Thyroid gland (tissue), 4 donors: ENCODE results near the gene GID8. TPM values are rescaled to one million over a fixed set of nuclear protein-coding genes. Genes with fewer than 3 reads are reported as not detected.
"Not testable (repeated sequence)": the region's sequence is repeated elsewhere in the genome, so short reads cannot be mapped to it uniquely, and the experiment has no call there.

Experiments used
- DNase-seq, 2 donors: peaks; one replicate each; pipeline ENCODE4 v3.0.0-alpha.2; 2019
- H3K27ac ChIP-seq, 3 donors: fragments of 200-600 bp; sonication (generic); 1 replicate in 2 of 3; 2 replicates in 1 of 3; pipeline ENCODE4 v1.5.1; 2016 to 2019; ENCODE audit warnings: mild to moderate bottlenecking in 1 of 3, moderate library complexity in 1 of 3
- H3K27me3 ChIP-seq: fragments of 200-600 bp; sonication (generic); one replicate; pipeline ENCODE4 v1.5.1; 2019
- H3K36me3 ChIP-seq, 2 donors: fragments of 200-600 bp; sonication (generic); one replicate each; pipeline ENCODE4 v1.5.1; 2016 to 2019
- H3K4me1 ChIP-seq, 2 donors: fragments of 200-600 bp; sonication (generic); one replicate each; pipeline ENCODE4 v1.5.1; 2017 to 2019
- H3K4me3 ChIP-seq, 3 donors: fragments of 200-600 bp; sonication (generic); replicated peaks in 1 of 3; 1 replicate in 2 of 3; 2 replicates in 1 of 3; pipeline ENCODE4 v1.5.1; 2016; ENCODE audit warnings: mild to moderate bottlenecking in 1 of 3
- H3K9me3 ChIP-seq: fragments of 200-600 bp; sonication (generic); one replicate; pipeline ENCODE4 v1.5.1; 2017
- CTCF ChIP-seq, 6 experiments: fragments of 200-600 bp in 3 of 6; fragments of 450-650 bp in 3 of 6; sonication (generic) in 3 of 6; IDR thresholded peaks; one replicate each; pipeline ENCODE4 v1.5.1; 2016 to 2019; ENCODE audit warnings: antibody characterized with exemption in 6 of 6, mild to moderate bottlenecking in 2 of 6, inconsistent platforms in 1 of 6, moderate library complexity in 1 of 6
- POLR2A ChIP-seq, 2 donors: fragments of 450-650 bp; IDR thresholded peaks; one replicate each; pipeline ENCODE4 v1.6.1; 2017; ENCODE audit warnings: antibody characterized with exemption in 2 of 2, mild to moderate bottlenecking in 2 of 2, moderate library complexity in 1 of 2
- WGBS, 2 donors: methylation state at CpG; one replicate each; pipeline ENCODE4 v1.1.5; 2017; 5-methylcytosine and 5-hydroxymethylcytosine counted together
- intact Hi-C: fragments of 100-400 bp; cut with DNase I; formaldehyde crosslinking; loops from one replicate; pipeline ENCODE4 v1.15.1; 2023
- total RNA-seq, 4 donors: library from RNA; depleted of rRNA; stranded (reverse); fragments of >200 nt; gene quantifications; one replicate each; pipeline ENCODE4 v1.2.3, GENCODE V29; 2016

GID8 gene
- total RNA-seq, 4 donors from 2014 or later = 30.3 to 38.5 (median 34.5) TPM

GRCh38 chr20:62921119-62921687, 16.7 kb upstream of the GID8 start:
- no peak overlapping the region for H3K4me3 ChIP-seq
- intact Hi-C loops = no loop called here
- no peaks in the 10 kb centered on the region for H3K36me3 ChIP-seq
- peaks cover 72 to 85% of the 10 kb centered on the region in 2 donors for H3K4me1 ChIP-seq
- H3K9me3 ChIP-seq = no peaks in the 10 kb centered on the region
- no peaks in the 10 kb centered on the region for H3K27me3 ChIP-seq
- no peak overlapping the region for H3K27ac ChIP-seq
- TF ChIP-seq CTCF (IDR thresholded peaks at IDR 0.05) (peak; percentile 31 to 66 (median 46)), POLR2A (IDR thresholded peaks at IDR 0.05) (no peak)
- peak; percentile 60 to 70 for DNase-seq
- WGBS, 2 donors = 40 to 48% methylated on average over 8 of the region's 8 CpGs

GRCh38 chr20:62922451-62922921, 15.5 kb upstream of the GID8 start:
- DNase-seq = no peak
- TF ChIP-seq POLR2A (IDR thresholded peaks at IDR 0.05) (no peak), CTCF (IDR thresholded peaks at IDR 0.05) (no peak)
- Histone ChIP-seq H3K4me3 (no peak overlapping the region), H3K36me3 (no peaks in the 10 kb centered on the region), H3K9me3 (no peaks in the 10 kb centered on the region), H3K27ac (no peak overlapping the region), H3K27me3 (no peaks in the 10 kb centered on the region), H3K4me1 (peaks cover 70 to 81% of the 10 kb centered on the region in 2 donors)
- intact Hi-C loops = no loop called here
- 81 to 89% methylated on average over 14 of the region's 14 CpGs for WGBS, 2 donors

DNA sequence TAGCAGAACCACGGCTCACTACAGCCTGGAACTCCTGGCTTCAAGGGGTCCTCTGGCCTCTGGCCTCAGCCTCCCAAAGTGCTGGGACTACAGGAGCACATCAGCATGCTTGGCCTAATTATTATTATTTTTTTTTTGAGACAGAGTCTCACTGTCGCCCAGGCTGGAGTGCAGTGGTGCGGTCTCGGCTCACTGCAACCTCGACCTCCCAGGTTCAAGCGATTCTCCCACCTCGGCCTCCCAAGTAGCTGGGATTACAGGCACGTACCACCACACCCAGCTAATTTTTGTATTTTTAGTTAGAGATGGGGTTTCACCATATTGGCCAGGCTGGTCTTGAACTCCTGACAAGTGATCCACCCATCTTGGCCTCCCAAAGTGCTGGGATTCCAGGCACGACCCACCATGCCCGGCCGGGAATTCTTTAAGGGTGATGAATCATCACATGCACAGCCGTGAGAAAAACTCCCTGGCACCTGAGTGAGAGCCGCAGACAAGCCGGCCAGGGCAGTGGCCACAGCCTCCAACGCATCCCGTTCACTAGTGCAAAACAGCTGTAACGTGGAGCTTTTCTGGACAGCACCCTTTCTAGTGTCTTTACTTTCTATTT, 14.8 kb upstream of the GID8 start:
- DNase-seq, intact Hi-C loops, H3K27me3 ChIP-seq, H3K36me3 ChIP-seq, H3K27ac ChIP-seq, H3K9me3 ChIP-seq, H3K4me3 ChIP-seq: not testable (repeated sequence)
- H3K4me1 ChIP-seq = peaks cover 70 to 81% of the 10 kb centered on the region in 2 donors
- WGBS, 2 donors = 72 to 80% methylated on average over 17 of the region's 17 CpGs

GRCh38 chr20:62923669-62924441, 14.1 kb upstream of the GID8 start:
- Histone ChIP-seq H3K27ac (peak overlapping the region in 1 of 3 donors; percentile 94), H3K36me3 (no peaks in the 10 kb centered on the region), H3K4me1 (peaks cover 70 to 79% of the 10 kb centered on the region in 2 donors), H3K4me3 (no peak overlapping the region), H3K9me3 (no peaks in the 10 kb centered on the region), H3K27me3 (no peaks in the 10 kb centered on the region)
- intact Hi-C loops = no loop called here
- no peak for DNase-seq
- TF ChIP-seq POLR2A (IDR thresholded peaks at IDR 0.05) (no peak), CTCF (IDR thresholded peaks at IDR 0.05) (no peak)
- 62 to 65% methylated on average over 7 of the region's 7 CpGs for WGBS, 2 donors

GRCh38 chr20:62924442-62925075, 13.4 kb upstream of the GID8 start:
- no peak for TF ChIP-seq CTCF (IDR thresholded peaks at IDR 0.05)
- TF ChIP-seq POLR2A (IDR thresholded peaks at IDR 0.05) = no peak
- peak overlapping the region in 1 of 3 donors; percentile 95 for H3K4me3 ChIP-seq
- H3K9me3 ChIP-seq = no peaks in the 10 kb centered on the region
- WGBS, 2 donors = 37 to 44% methylated on average over 12 of the region's 12 CpGs
- DNase-seq = no peak
- H3K27me3 ChIP-seq = no peaks in the 10 kb centered on the region
- H3K27ac ChIP-seq = peak overlapping the region in 1 of 3 donors; percentile 94
- no peaks in the 10 kb centered on the region for H3K36me3 ChIP-seq
- H3K4me1 ChIP-seq = peaks cover 66 to 74% of the 10 kb centered on the region in 2 donors
- intact Hi-C loops = no loop called here
